HepG2 (cell line): Measurements from ENCODE around the gene AMBRA1. TPM values are rescaled to one million over a fixed set of nuclear protein-coding genes. Genes with fewer than 3 reads are reported as not detected.

Experiments
- ARID2 ChIP-seq: sonication (generic); formaldehyde crosslinking; IDR thresholded peaks from 2 replicates; pipeline ENCODE4 v1.8.1; 2022; ENCODE audit warnings: mild to moderate bottlenecking, missing genetic modification reagents, borderline replicate concordance
- CAMTA2 ChIP-seq: sonication (generic); formaldehyde crosslinking; IDR thresholded peaks from 2 replicates; pipeline ENCODE4 v1.4.0; 2020; ENCODE audit warnings: mild to moderate bottlenecking, missing genetic modification reagents, borderline replicate concordance
- IRX3 ChIP-seq: sonication (generic); formaldehyde crosslinking; IDR thresholded peaks from 2 replicates; pipeline ENCODE4 v1.8.1; 2023; ENCODE audit warnings: mild to moderate bottlenecking, low read depth, missing genetic modification reagents, borderline replicate concordance
- KDM6A ChIP-seq: IDR thresholded peaks from 2 replicates; pipeline ENCODE4 v1.6.1; 2016; ENCODE audit warnings: low read depth
- MEF2D ChIP-seq: sonication (generic); formaldehyde crosslinking; IDR thresholded peaks from 2 replicates; pipeline ENCODE4 v1.5.1; 2020; ENCODE audit warnings: mild to moderate bottlenecking, missing genetic modification reagents
- RFX3 ChIP-seq: IDR thresholded peaks from 2 replicates; pipeline ENCODE4 v1.6.1; 2016; ENCODE audit warnings: missing biosample characterization, missing genetic modification reagents
- RFXANK ChIP-seq: IDR thresholded peaks from 2 replicates; pipeline ENCODE4 v1.6.1; 2016
- SMAD9 ChIP-seq: sonication (generic); formaldehyde crosslinking; IDR thresholded peaks from 2 replicates; pipeline ENCODE4 v1.5.1; 2020; ENCODE audit warnings: mild to moderate bottlenecking, missing genetic modification reagents
- SRSF4 ChIP-seq: fragments of 200-400 bp; formaldehyde crosslinking; IDR thresholded peaks from one replicate; pipeline ENCODE4 v1.6.1; 2018; ENCODE audit warnings: mild to moderate bottlenecking, low read depth, low read length, moderate library complexity; ENCODE audit not compliant: poor library complexity, severe bottlenecking
- THAP11 ChIP-seq: IDR thresholded peaks from 2 replicates; pipeline ENCODE4 v1.6.1; 2016; ENCODE audit warnings: missing biosample characterization, missing genetic modification reagents
- ZNF292 ChIP-seq: sonication (generic); formaldehyde crosslinking; IDR thresholded peaks from 2 replicates; pipeline ENCODE4 v1.8.1; 2022; ENCODE audit warnings: mild to moderate bottlenecking, low read depth, missing genetic modification reagents, borderline replicate concordance
- ZNF337 ChIP-seq: sonication (generic); formaldehyde crosslinking; IDR thresholded peaks from 2 replicates; pipeline ENCODE4 v1.5.1; 2020; ENCODE audit warnings: missing genetic modification reagents, low read depth, mild to moderate bottlenecking, borderline replicate concordance
- ZNF589 ChIP-seq: sonication (generic); formaldehyde crosslinking; conservative IDR thresholded peaks from 2 replicates; pipeline ENCODE4 v1.8.0; 2022; ENCODE audit warnings: mild to moderate bottlenecking, moderate library complexity, missing genetic modification reagents
- ZNF761 ChIP-seq: sonication (generic); formaldehyde crosslinking; conservative IDR thresholded peaks from 2 replicates; pipeline ENCODE4 v1.4.0; 2020; ENCODE audit warnings: mild to moderate bottlenecking, missing genetic modification reagents
- ZNF782 ChIP-seq: sonication (generic); formaldehyde crosslinking; IDR thresholded peaks from 2 replicates; pipeline ENCODE4 v1.4.0; 2020; ENCODE audit warnings: missing genetic modification reagents, mild to moderate bottlenecking, borderline replicate concordance
- ZSCAN25 ChIP-seq: sonication (generic); formaldehyde crosslinking; IDR thresholded peaks from 2 replicates; pipeline ENCODE4 v1.8.0; 2022; ENCODE audit warnings: mild to moderate bottlenecking, missing genetic modification reagents
- ZSCAN31 ChIP-seq: sonication (generic); formaldehyde crosslinking; IDR thresholded peaks from 2 replicates; pipeline ENCODE4 v1.5.0; 2020; ENCODE audit warnings: low read depth, mild to moderate bottlenecking, missing genetic modification reagents
- polyA plus RNA-seq, 8 experiments: library from polyadenylated mRNA; depleted of rRNA in 3 of 8; stranded (reverse) in 7 of 8; unstranded in 1 of 8; fragments of >200 nt; fragmentation: Illumina TruSeq in 4 of 8; extraction: Trizol in 4 of 8; gene quantifications; 2 replicates each; pipeline versions ENCODE4 v1.2.1 to v1.2.3, GENCODE V29; 2011 to 2016; ENCODE audit warnings: low read depth in 4 of 8, missing spikeins in 1 of 8, mixed read lengths in 1 of 8; ENCODE audit not compliant: insufficient read depth in 1 of 8
- total RNA-seq, 5 experiments: library from RNA; depleted of rRNA; stranded (reverse); fragments of >200 nt; fragmentation: Illumina TruSeq; extraction: Trizol; gene quantifications; 2 replicates each; pipeline ENCODE4 v1.2.3, GENCODE V29; 2016; ENCODE audit warnings: low read depth in 1 of 5
- TF ChIP-seq, protein P1 (sequence below): sonication (generic); formaldehyde crosslinking; IDR thresholded peaks from 2 replicates; pipeline ENCODE4 v1.8.0; 2022; ENCODE audit warnings: missing genetic modification reagents, mild to moderate bottlenecking, inconsistent platforms, borderline replicate concordance
- TF ChIP-seq, protein P2 (sequence below): sonication (generic); formaldehyde crosslinking; IDR thresholded peaks from 2 replicates; pipeline ENCODE4 v1.8.1; 2023; ENCODE audit warnings: mild to moderate bottlenecking, missing genetic modification reagents
- TF ChIP-seq, protein P3 (sequence below): sonication (generic); formaldehyde crosslinking; IDR thresholded peaks from 2 replicates; pipeline ENCODE4 v1.8.1; 2023; ENCODE audit warnings: missing genetic modification reagents, inconsistent platforms, borderline replicate concordance
- TF ChIP-seq, protein P4 (sequence below): sonication (generic); formaldehyde crosslinking; IDR thresholded peaks from 2 replicates; pipeline ENCODE4 v1.4.0; 2020; ENCODE audit warnings: missing genetic modification reagents, borderline replicate concordance

Gene AMBRA1
- total and polyA plus RNA-seq, 2 of the 13 experiments (the other 11 are each of a cell fraction or from before 2014, with no cell fraction given): 15.7 to 26.0 TPM

DNA sequence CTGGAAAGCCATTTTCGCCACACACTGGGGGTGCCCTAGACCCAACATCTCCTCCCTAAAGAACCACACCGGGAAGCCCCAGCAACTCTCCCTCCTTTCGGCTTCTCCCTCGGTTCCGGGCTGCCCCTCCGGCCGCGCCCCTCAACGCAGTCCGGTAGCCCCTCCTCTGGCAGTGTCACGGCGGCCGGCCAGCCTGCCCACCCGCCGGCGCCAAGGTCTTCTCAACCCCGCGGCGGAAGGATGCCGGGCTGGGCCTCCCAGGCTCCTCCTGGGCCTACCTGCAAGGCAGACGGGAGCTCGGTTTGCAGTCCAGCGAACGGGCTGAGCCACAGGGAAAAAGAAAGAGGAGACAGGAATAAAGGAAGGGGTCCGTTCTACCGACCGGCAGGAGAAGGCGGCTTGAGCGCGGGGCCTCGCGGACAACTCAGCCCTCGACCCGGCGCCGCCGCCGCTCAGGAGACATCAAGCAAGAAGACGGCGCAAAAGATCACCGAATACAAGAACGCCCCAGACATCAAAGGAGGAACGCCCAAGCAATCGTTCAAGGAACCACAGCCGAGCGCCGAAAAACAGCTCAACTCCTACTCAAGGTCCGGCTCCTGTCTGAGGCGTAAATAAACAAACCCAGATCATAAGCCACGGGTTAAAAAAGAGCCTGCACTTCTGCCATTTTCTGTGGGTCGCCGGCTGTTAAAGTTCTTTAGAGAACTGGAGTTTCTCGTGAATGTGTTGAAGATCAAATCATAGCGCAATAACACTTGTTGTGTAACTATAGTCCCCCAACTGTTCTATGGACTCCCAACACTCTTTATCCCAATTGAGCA, at the start of gene AMBRA1 (continued):
- TF ChIP-seq ZSCAN25 (CRISPR knock-in tag) (peak; percentile 20; the same call in 1 of the 2 replicates), SMAD9 (no peak; the same call in 1 of the 2 replicates), ZNF782 (CRISPR knock-in tag) (no peak), MEF2D (CRISPR knock-in tag) (no peak), CAMTA2 (CRISPR knock-in tag) (no peak), SRSF4 (no peak), THAP11 (CRISPR knock-in tag) (peak; percentile 85), ZNF292 (no peak), RFX3 (no peak; the same call in 1 of the 2 replicates), IRX3 (CRISPR knock-in tag) (no peak), ZNF761 (CRISPR knock-in tag) (no peak), ZSCAN31 (CRISPR knock-in tag) (peak; percentile 38; the same call in 1 of the 2 replicates), ARID2 (CRISPR knock-in tag) (no peak), ZNF337 (CRISPR knock-in tag) (no peak), ZNF589 (CRISPR knock-in tag) (no peak), KDM6A (CRISPR knock-in tag) (no peak; the same call in 1 of the 2 replicates), RFXANK (CRISPR knock-in tag) (no peak)
- TF ChIP-seq, protein P1, sequence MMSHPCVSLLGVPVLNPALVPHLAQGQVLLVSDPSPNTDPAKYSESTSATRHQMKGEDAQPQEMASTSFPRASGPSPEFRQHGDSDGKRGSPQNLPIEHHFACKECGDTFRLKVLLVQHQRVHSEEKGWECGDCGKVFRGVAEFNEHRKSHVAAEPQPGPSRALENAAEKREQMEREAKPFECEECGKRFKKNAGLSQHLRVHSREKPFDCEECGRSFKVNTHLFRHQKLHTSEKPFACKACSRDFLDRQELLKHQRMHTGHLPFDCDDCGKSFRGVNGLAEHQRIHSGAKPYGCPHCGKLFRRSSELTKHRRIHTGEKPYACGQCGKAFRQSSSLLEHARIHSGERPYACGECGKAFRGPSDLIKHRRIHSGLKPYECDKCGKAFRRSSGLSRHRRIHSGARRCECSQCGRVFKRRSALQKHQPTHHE (CRISPR knock-in tag): peak; percentile 79; the same call in 1 of the 2 replicates
- TF ChIP-seq, protein P2, sequence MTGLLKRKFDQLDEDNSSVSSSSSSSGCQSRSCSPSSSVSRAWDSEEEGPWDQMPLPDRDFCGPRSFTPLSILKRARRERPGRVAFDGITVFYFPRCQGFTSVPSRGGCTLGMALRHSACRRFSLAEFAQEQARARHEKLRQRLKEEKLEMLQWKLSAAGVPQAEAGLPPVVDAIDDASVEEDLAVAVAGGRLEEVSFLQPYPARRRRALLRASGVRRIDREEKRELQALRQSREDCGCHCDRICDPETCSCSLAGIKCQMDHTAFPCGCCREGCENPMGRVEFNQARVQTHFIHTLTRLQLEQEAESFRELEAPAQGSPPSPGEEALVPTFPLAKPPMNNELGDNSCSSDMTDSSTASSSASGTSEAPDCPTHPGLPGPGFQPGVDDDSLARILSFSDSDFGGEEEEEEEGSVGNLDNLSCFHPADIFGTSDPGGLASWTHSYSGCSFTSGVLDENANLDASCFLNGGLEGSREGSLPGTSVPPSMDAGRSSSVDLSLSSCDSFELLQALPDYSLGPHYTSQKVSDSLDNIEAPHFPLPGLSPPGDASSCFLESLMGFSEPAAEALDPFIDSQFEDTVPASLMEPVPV: 0 out of 2 replicates have a peak, but pooled peaks have one; percentile 38
- TF ChIP-seq, protein P3, sequence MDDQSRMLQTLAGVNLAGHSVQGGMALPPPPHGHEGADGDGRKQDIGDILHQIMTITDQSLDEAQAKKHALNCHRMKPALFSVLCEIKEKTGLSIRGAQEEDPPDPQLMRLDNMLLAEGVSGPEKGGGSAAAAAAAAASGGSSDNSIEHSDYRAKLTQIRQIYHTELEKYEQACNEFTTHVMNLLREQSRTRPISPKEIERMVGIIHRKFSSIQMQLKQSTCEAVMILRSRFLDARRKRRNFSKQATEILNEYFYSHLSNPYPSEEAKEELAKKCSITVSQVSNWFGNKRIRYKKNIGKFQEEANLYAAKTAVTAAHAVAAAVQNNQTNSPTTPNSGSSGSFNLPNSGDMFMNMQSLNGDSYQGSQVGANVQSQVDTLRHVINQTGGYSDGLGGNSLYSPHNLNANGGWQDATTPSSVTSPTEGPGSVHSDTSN (CRISPR knock-in tag): no peak
- TF ChIP-seq, protein P4, sequence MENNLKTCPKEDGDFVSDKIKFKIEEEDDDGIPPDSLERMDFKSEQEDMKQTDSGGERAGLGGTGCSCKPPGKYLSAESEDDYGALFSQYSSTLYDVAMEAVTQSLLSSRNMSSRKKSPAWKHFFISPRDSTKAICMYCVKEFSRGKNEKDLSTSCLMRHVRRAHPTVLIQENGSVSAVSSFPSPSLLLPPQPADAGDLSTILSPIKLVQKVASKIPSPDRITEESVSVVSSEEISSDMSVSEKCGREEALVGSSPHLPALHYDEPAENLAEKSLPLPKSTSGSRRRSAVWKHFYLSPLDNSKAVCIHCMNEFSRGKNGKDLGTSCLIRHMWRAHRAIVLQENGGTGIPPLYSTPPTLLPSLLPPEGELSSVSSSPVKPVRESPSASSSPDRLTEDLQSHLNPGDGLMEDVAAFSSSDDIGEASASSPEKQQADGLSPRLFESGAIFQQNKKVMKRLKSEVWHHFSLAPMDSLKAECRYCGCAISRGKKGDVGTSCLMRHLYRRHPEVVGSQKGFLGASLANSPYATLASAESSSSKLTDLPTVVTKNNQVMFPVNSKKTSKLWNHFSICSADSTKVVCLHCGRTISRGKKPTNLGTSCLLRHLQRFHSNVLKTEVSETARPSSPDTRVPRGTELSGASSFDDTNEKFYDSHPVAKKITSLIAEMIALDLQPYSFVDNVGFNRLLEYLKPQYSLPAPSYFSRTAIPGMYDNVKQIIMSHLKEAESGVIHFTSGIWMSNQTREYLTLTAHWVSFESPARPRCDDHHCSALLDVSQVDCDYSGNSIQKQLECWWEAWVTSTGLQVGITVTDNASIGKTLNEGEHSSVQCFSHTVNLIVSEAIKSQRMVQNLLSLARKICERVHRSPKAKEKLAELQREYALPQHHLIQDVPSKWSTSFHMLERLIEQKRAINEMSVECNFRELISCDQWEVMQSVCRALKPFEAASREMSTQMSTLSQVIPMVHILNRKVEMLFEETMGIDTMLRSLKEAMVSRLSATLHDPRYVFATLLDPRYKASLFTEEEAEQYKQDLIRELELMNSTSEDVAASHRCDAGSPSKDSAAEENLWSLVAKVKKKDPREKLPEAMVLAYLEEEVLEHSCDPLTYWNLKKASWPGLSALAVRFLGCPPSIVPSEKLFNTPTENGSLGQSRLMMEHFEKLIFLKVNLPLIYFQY (CRISPR knock-in tag): peak; percentile 78
